ENCODE measurements around the gene RNLS.

RNLS gene

GRCh38 chr10:88542522-88542921 is 40.6 kb downstream of the RNLS start (continued):
- no peak for TF ChIP-seq AEBP2 (tag by site-specific recombination; IDR thresholded peaks at IDR 0.05; ENCODE audit: borderline replicate concordance)
- no peak for TF ChIP-seq ZNF830 (tag by site-specific recombination; IDR thresholded peaks at IDR 0.05; ENCODE audit: low read depth)
- TF ChIP-seq FEZF1 (tag by site-specific recombination; IDR thresholded peaks at IDR 0.05): peak; percentile 73
- TF ChIP-seq ZIC2 (tag by site-specific recombination; IDR thresholded peaks at IDR 0.05): no peak
- TF ChIP-seq ZNF324 (tag by site-specific recombination; IDR thresholded peaks at IDR 0.05): no peak
- TF ChIP-seq ZNF394 (tag by site-specific recombination; IDR thresholded peaks at IDR 0.05; ENCODE audit: borderline replicate concordance): no peak
- no peak for TF ChIP-seq ZBTB49 (tag by site-specific recombination; IDR thresholded peaks at IDR 0.05; ENCODE audit: low read depth)
- TF ChIP-seq ZSCAN30 (tag by site-specific recombination; IDR thresholded peaks at IDR 0.05): peak; percentile 54; the same call in 1 of the 2 replicates
- no peak for TF ChIP-seq ZNF626 (tag by site-specific recombination; IDR thresholded peaks at IDR 0.05)
- TF ChIP-seq ZNF37A (tag by site-specific recombination; IDR thresholded peaks at IDR 0.05): no peak
- TF ChIP-seq ZNF664 (tag by site-specific recombination; IDR thresholded peaks at IDR 0.05): no peak
- TF ChIP-seq REST (tag by site-specific recombination; IDR thresholded peaks at IDR 0.05): no peak
- no peak for TF ChIP-seq BCL11A (tag by site-specific recombination; IDR thresholded peaks at IDR 0.05; ENCODE audit: low read depth)
- no peak for TF ChIP-seq ZNF654 (tag by site-specific recombination; IDR thresholded peaks at IDR 0.05; ENCODE audit: low read depth)
- TF ChIP-seq ZNF560 (tag by site-specific recombination; IDR thresholded peaks at IDR 0.05; ENCODE audit: borderline replicate concordance): no peak
- TF ChIP-seq ZNF292 (tag by site-specific recombination; IDR thresholded peaks at IDR 0.05; ENCODE audit: borderline replicate concordance, low read depth): no peak
- no peak for TF ChIP-seq HOXC10 (CRISPR knock-in tag; IDR thresholded peaks at IDR 0.05)
- no peak for TF ChIP-seq ZNF768 (tag by site-specific recombination; IDR thresholded peaks at IDR 0.05)
- TF ChIP-seq ZNF16 (tag by site-specific recombination; IDR thresholded peaks at IDR 0.05; ENCODE audit: low read depth): no peak
- TF ChIP-seq ZNF175 (tag by site-specific recombination; IDR thresholded peaks at IDR 0.05): no peak
- peak; percentile 94 for TF ChIP-seq PRDM4 (tag by site-specific recombination; IDR thresholded peaks at IDR 0.05)
- TF ChIP-seq REPIN1 (tag by site-specific recombination; IDR thresholded peaks at IDR 0.05; ENCODE audit: low read depth): no peak
- TF ChIP-seq ZNF184 (tag by site-specific recombination; IDR thresholded peaks at IDR 0.05): no peak
- peak; percentile 86 for TF ChIP-seq ZXDB (tag by site-specific recombination; IDR thresholded peaks at IDR 0.05)
- TF ChIP-seq OSR2 (tag by site-specific recombination; IDR thresholded peaks at IDR 0.05): peak; percentile 96
- no peak for TF ChIP-seq GFI1B (tag by site-specific recombination; IDR thresholded peaks at IDR 0.05)
- no peak for TF ChIP-seq ZNF449 (tag by site-specific recombination; IDR thresholded peaks at IDR 0.05)
- TF ChIP-seq TRIM28 (IDR thresholded peaks at IDR 0.05; ENCODE audit: borderline replicate concordance, low read length): peak; percentile 65
